Neural cell (in vitro differentiated cells): Measurements from ENCODE around the gene TXNDC17. TPM values are rescaled to one million over a fixed set of nuclear protein-coding genes. Genes with fewer than 3 reads are reported as not detected.

Source experiments
- H2AFZ ChIP-seq: fragments of 200-600, 300-800 bp; sonication (generic), shearing (Covaris generic); 2 replicates; pipeline ENCODE4 v1.6.0; 2014; ENCODE audit warnings: low read depth, mild to moderate bottlenecking, antibody characterized with exemption, low read length, moderate library complexity
- H3F3A ChIP-seq: fragments of 200-600 bp; shearing (Covaris generic); 2 replicates; pipeline ENCODE4 v1.6.1; 2016; ENCODE audit warnings: mild to moderate bottlenecking, moderate library complexity, mixed read lengths, antibody characterized with exemption, low read length; ENCODE audit not compliant: insufficient read depth, poor library complexity, severe bottlenecking
- H3K27ac ChIP-seq: fragments of 200-600, 300-800 bp; sonication (generic), shearing (Covaris generic); 2 replicates; pipeline ENCODE4 v1.5.1; 2014; ENCODE audit warnings: mild to moderate bottlenecking, low read length, moderate library complexity
- H3K27me3 ChIP-seq: fragments of 300-800, 200-600 bp; sonication (generic), shearing (Covaris generic); 2 replicates; pipeline ENCODE4 v1.6.0; 2014; ENCODE audit warnings: mild to moderate bottlenecking, low read depth, low read length, moderate library complexity; ENCODE audit not compliant: insufficient read depth
- H3K36me3 ChIP-seq: fragments of 300-800, 200-600 bp; sonication (generic), shearing (Covaris generic); 2 replicates; pipeline ENCODE4 v1.5.1; 2014; ENCODE audit warnings: mild to moderate bottlenecking, antibody characterized with exemption, low read length, moderate library complexity; ENCODE audit not compliant: insufficient read depth
- H3K4me2 ChIP-seq: fragments of 300-800, 200-600 bp; sonication (generic), shearing (Covaris generic); 2 replicates; pipeline ENCODE4 v1.6.0; 2014; ENCODE audit warnings: mild to moderate bottlenecking, low read length
- H3K4me3 ChIP-seq: fragments of 300-800, 200-600 bp; sonication (generic), shearing (Covaris generic); 2 replicates; pipeline ENCODE4 v1.5.1; 2014; ENCODE audit warnings: mild to moderate bottlenecking, low read length, moderate library complexity
- H3K79me2 ChIP-seq: fragments of 200-600 bp; shearing (Covaris generic); replicated peaks from 2 replicates; pipeline ENCODE4 v1.6.0; 2014; ENCODE audit warnings: mild to moderate bottlenecking, low read length, moderate library complexity; ENCODE audit not compliant: insufficient read depth
- H3K9ac ChIP-seq: fragments of 300-800, 200-600 bp; sonication (generic), shearing (Covaris generic); 2 replicates; pipeline ENCODE4 v1.6.1; 2016; ENCODE audit warnings: mild to moderate bottlenecking, low read length, mixed read lengths
- H3K9me2 ChIP-seq: fragments of 200-600 bp; shearing (Covaris generic); 2 replicates; pipeline ENCODE4 v1.6.1; 2016; ENCODE audit warnings: mild to moderate bottlenecking, low read length, mixed read lengths; ENCODE audit not compliant: insufficient read depth
- H3K9me3 ChIP-seq: fragments of 200-600, 300-800 bp; sonication (generic), shearing (Covaris generic); 2 replicates; pipeline ENCODE4 v1.6.1; 2016; ENCODE audit warnings: mild to moderate bottlenecking, mixed run types, low read length, moderate library complexity, mixed read lengths
- H4K20me1 ChIP-seq: fragments of 200-600 bp; shearing (Covaris generic); 2 replicates; pipeline ENCODE4 v1.6.1; 2016; ENCODE audit warnings: mild to moderate bottlenecking, mixed run types; ENCODE audit not compliant: insufficient read depth
- CTCF ChIP-seq: fragments of 450-650 bp; IDR thresholded peaks from 2 replicates; pipeline ENCODE4 v1.5.1; 2014; ENCODE audit warnings: antibody characterized with exemption, mild to moderate bottlenecking, moderate library complexity; ENCODE audit not compliant: poor library complexity, severe bottlenecking
- EP300 ChIP-seq: fragments of 450-650 bp; conservative IDR thresholded peaks from 2 replicates; pipeline ENCODE4 v1.6.1; 2014; ENCODE audit warnings: antibody characterized with exemption, mild to moderate bottlenecking, moderate library complexity; ENCODE audit not compliant: poor library complexity, severe bottlenecking
- EZH2 ChIP-seq: fragments of 200-600, 300-800 bp; shearing (Covaris generic), sonication (generic); IDR thresholded peaks from 2 replicates; pipeline ENCODE4 v1.6.1; 2014; ENCODE audit warnings: antibody characterized with exemption, low read length, borderline replicate concordance, mild to moderate bottlenecking; ENCODE audit not compliant: insufficient read depth, poor library complexity, severe bottlenecking
- MXI1 ChIP-seq: fragments of 450-650 bp; conservative IDR thresholded peaks from 2 replicates; pipeline ENCODE4 v1.6.1; 2014; ENCODE audit warnings: antibody characterized with exemption, mild to moderate bottlenecking; ENCODE audit not compliant: poor library complexity, severe bottlenecking
- POLR2AphosphoS5 ChIP-seq: IDR thresholded peaks from 2 replicates; pipeline ENCODE4 v1.6.1; 2012
- RAD21 ChIP-seq: fragments of 450-650 bp; conservative IDR thresholded peaks from 2 replicates; pipeline ENCODE4 v1.6.1; 2014; ENCODE audit warnings: antibody characterized with exemption, mild to moderate bottlenecking, moderate library complexity
- REST ChIP-seq: IDR thresholded peaks from 2 replicates; pipeline ENCODE4 v1.6.1; 2012; ENCODE audit warnings: borderline replicate concordance
- SMC3 ChIP-seq: fragments of 450-650 bp; conservative IDR thresholded peaks from 2 replicates; pipeline ENCODE4 v1.6.1; 2014; ENCODE audit warnings: antibody characterized with exemption, mild to moderate bottlenecking, moderate library complexity; ENCODE audit not compliant: poor library complexity
- TAF1 ChIP-seq: IDR thresholded peaks from 2 replicates; pipeline ENCODE4 v1.6.1; 2012; ENCODE audit warnings: low read depth
- polyA plus RNA-seq: library from polyadenylated mRNA; depleted of rRNA; stranded (reverse); fragments of >200 nt; gene quantifications from 2 replicates; pipeline ENCODE4 v1.2.3, GENCODE V29; 2014

Gene TXNDC17
- polyA plus RNA-seq, 1 donor from 2014 or later = 216 TPM

- Histone ChIP-seq H2AFZ (no peak overlapping the region), H3K9me3 (no peaks in the 10 kb centered on the region), H3K4me3 (no peak overlapping the region), H3K9ac (no peak overlapping the region), H3K27ac (no peak overlapping the region), H3K36me3 (no peaks in the 10 kb centered on the region), H3K27me3 (no peaks in the 10 kb centered on the region), H4K20me1 (no peaks in the 10 kb centered on the region), H3K79me2 (no peaks in the 10 kb centered on the region), H3K4me2 (no peak overlapping the region), H3F3A (no peaks in the 10 kb centered on the region), H3K9me2 (no peaks in the 10 kb centered on the region)
- TF ChIP-seq EZH2 (no peak), RAD21 (no peak)
Observed at GRCh38 chr17:6668219-6668618, 27.4 kb downstream of the TXNDC17 start.

DNA sequence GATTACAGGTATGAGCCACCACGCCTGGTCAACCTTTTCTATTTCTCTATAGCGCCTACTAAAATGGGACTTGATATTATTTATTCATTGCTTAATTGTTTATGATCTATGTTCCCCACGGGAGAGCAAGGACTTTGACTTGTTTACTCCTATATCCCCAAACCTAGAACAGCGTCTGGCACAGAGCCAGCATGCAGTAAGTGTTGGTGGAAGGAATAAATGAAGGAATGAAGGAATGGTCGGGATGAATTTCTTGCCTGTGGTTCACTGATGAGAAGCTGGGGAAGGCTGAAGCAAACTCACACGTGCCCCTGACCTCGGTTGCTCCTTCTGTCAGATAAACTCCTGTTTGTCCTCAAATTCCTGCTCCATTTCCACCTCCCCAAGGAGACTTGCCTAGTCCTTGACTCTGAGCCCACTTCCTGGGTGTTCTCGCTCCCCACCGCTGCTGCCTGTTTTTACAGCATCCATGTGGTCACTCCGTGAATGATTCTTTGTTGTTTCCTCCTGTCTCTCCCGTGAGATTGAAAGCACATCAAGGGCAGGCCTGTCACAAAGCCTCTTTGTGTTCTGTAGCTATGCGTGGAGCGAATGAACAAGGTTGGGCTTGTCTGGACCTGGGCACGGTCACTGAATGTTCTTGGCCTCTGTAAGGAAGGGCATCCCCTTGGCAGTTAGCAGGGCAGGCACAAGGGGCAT lies 28.0 kb downstream of the TXNDC17 start:
- Histone ChIP-seq H3K4me3 (no peak overlapping the region), H2AFZ (no peak overlapping the region), H3F3A (no peaks in the 10 kb centered on the region), H4K20me1 (no peaks in the 10 kb centered on the region), H3K9me3 (no peaks in the 10 kb centered on the region), H3K27me3 (no peaks in the 10 kb centered on the region), H3K27ac (no peak overlapping the region), H3K4me2 (no peak overlapping the region), H3K9ac (no peak overlapping the region), H3K36me3 (no peaks in the 10 kb centered on the region), H3K9me2 (no peaks in the 10 kb centered on the region), H3K79me2 (no peaks in the 10 kb centered on the region)
- TF ChIP-seq TAF1 (no peak), MXI1 (no peak), EP300 (no peak)

- no peak overlapping the region for H3K27ac ChIP-seq
- H3K4me2 ChIP-seq = no peak overlapping the region
- H4K20me1 ChIP-seq = no peaks in the 10 kb centered on the region
- no peak overlapping the region for H3K4me3 ChIP-seq
- no peaks in the 10 kb centered on the region for H3K36me3 ChIP-seq
- H3K9me2 ChIP-seq = no peaks in the 10 kb centered on the region
- TF ChIP-seq SMC3 = no peak
- TF ChIP-seq EP300 = no peak
- TF ChIP-seq RAD21 = no peak
- TF ChIP-seq TAF1 = no peak
- no peak for TF ChIP-seq REST
- no peak for TF ChIP-seq CTCF
- TF ChIP-seq POLR2AphosphoS5 = no peak
- TF ChIP-seq MXI1 = no peak
- TF ChIP-seq EZH2 = no peak
- no peaks in the 10 kb centered on the region for H3K79me2 ChIP-seq
- no peaks in the 10 kb centered on the region for H3K9me3 ChIP-seq
- no peak overlapping the region for H2AFZ ChIP-seq
- no peaks in the 10 kb centered on the region for H3F3A ChIP-seq
- no peak overlapping the region for H3K9ac ChIP-seq
- no peaks in the 10 kb centered on the region for H3K27me3 ChIP-seq
Observed at GRCh38 chr17:6669479-6670212, 28.8 kb downstream of the TXNDC17 start.
